ENCODE data around the gene DPYD. TPM values are rescaled to one million over a fixed set of nuclear protein-coding genes. Genes with fewer than 3 reads are reported as not detected.

The DPYD gene
- total and polyA plus RNA-seq, 7 donors = 2.5 to 7.3 (median 5.1) TPM

- Histone ChIP-seq H3K4me1 (no peaks in the 10 kb centered on the region), H3K4me3 (no peak overlapping the region), H3K9me3 (peaks cover 10% of the 10 kb centered on the region), H3K27ac (no peak overlapping the region), H3K27me3 (ENCODE audit: insufficient read depth in 3 of 3, low read length in 2 of 3) (no peaks in the 10 kb centered on the region), H3K36me3 (ENCODE audit: insufficient read depth in 1 of 2, low read depth in 1 of 2) (peaks cover 0 to 21% of the 10 kb centered on the region in 2 donors)
- no peak for TF ChIP-seq CTCF (IDR thresholded peaks at IDR 0.05)
- DNase-seq (no peak), ATAC-seq (no peak)
- intact Hi-C loops (cut with DNase I) = no loop called here
- WGBS, 3 donors = 96 to 97% (median 96%) methylated on average over 1 of the region's 1 CpG
Measured at GRCh38 chr1:97883823-97884222, 37.0 kb downstream of the DPYD start.

GRCh38 chr1:97877307-97877706 lies 43.5 kb downstream of the DPYD start:
- Histone ChIP-seq H3K36me3 (ENCODE audit: insufficient read depth in 1 of 2, low read depth in 1 of 2) (peaks cover 0 to 19% of the 10 kb centered on the region in 2 donors), H3K4me1 (no peaks in the 10 kb centered on the region), H3K9me3 (no peaks in the 10 kb centered on the region), H3K27ac (no peak overlapping the region), H3K27me3 (ENCODE audit: insufficient read depth in 3 of 3, low read length in 2 of 3) (no peaks in the 10 kb centered on the region), H3K4me3 (no peak overlapping the region)
- no peak for DNase-seq
- 91 to 95% (median 94%) methylated on average over 2 of the region's 2 CpGs for WGBS, 3 donors
- intact Hi-C loops (cut with DNase I) = no loop called here
- no peak for TF ChIP-seq CTCF (IDR thresholded peaks at IDR 0.05)
- no peak for ATAC-seq

- DNase-seq (no peak), ATAC-seq (no peak)
- no peak for TF ChIP-seq CTCF (IDR thresholded peaks at IDR 0.05)
- peaks cover 0 to 7% of the 10 kb centered on the region in 2 donors for H3K36me3 ChIP-seq (ENCODE audit: insufficient read depth in 1 of 2, low read depth in 1 of 2)
- H3K4me1 ChIP-seq = no peaks in the 10 kb centered on the region
- H3K27ac ChIP-seq = no peak overlapping the region
- intact Hi-C loops (cut with DNase I) = no loop called here
- no peak overlapping the region for H3K4me3 ChIP-seq
- no peaks in the 10 kb centered on the region for H3K27me3 ChIP-seq (ENCODE audit: insufficient read depth in 3 of 3, low read length in 2 of 3)
- no peaks in the 10 kb centered on the region for H3K9me3 ChIP-seq
- WGBS, 3 donors = 91 to 94% (median 93%) methylated on average over 3 of the region's 3 CpGs
Measured at GRCh38 chr1:97875996-97876395, 44.8 kb downstream of the DPYD start.

GRCh38 chr1:97870589-97870988 lies 50.2 kb downstream of the DPYD start:
- Histone ChIP-seq H3K36me3 (ENCODE audit: insufficient read depth in 1 of 2, low read depth in 1 of 2) (no peaks in the 10 kb centered on the region), H3K4me1 (no peaks in the 10 kb centered on the region), H3K4me3 (no peak overlapping the region), H3K27ac (no peak overlapping the region), H3K27me3 (ENCODE audit: insufficient read depth in 3 of 3, low read length in 2 of 3) (no peaks in the 10 kb centered on the region), H3K9me3 (no peaks in the 10 kb centered on the region)
- 45 to 61% (median 60%) methylated on average over 7 of the region's 7 CpGs for WGBS, 3 donors
- DNase-seq (no peak), ATAC-seq (no peak)
- no peak for TF ChIP-seq CTCF (IDR thresholded peaks at IDR 0.05)
- intact Hi-C loops (cut with DNase I) = no loop called here

DNA sequence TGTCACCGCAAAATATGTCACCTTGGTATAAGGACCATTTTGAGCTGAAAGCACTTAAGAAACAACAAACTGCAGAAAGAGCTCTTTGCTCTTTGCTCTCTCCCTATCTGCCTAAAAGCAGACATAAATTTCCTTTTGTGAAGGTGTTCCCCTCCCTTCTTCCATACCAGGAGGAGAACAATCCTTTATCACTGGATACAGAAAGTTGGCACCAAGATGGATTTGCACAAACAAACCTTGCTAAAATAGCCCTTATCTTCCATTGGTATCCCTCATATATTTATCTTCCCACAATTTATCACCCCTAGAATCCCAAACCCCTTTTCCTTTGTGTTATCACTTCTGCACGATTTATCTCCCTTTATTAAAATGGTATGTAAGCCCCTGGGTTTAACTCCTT lies 51.4 kb downstream of the DPYD start:
- H3K36me3 ChIP-seq (ENCODE audit: insufficient read depth in 1 of 2, low read depth in 1 of 2) = no peaks in the 10 kb centered on the region
- no peak for DNase-seq
- H3K9me3 ChIP-seq = no peaks in the 10 kb centered on the region
- TF ChIP-seq CTCF (IDR thresholded peaks at IDR 0.05) = no peak
- no peak overlapping the region for H3K4me3 ChIP-seq
- no peaks in the 10 kb centered on the region for H3K27me3 ChIP-seq (ENCODE audit: insufficient read depth in 3 of 3, low read length in 2 of 3)
- 43 to 94% (median 85%) methylated on average over 2 of the region's 2 CpGs for WGBS, 3 donors
- no peak overlapping the region for H3K27ac ChIP-seq
- ATAC-seq = no peak
- H3K4me1 ChIP-seq = peaks cover 7% of the 10 kb centered on the region
- intact Hi-C loops (cut with DNase I) = no loop called here

Data from psoas muscle (tissue), 8 donors.